ENCODE results near the gene PTPRM. TPM values are rescaled to one million over a fixed set of nuclear protein-coding genes. Genes with fewer than 3 reads are reported as not detected.

The PTPRM gene
- polyA plus RNA-seq, 3 donors = 0.04 to 2.1 (median 0.66) TPM

DNA sequence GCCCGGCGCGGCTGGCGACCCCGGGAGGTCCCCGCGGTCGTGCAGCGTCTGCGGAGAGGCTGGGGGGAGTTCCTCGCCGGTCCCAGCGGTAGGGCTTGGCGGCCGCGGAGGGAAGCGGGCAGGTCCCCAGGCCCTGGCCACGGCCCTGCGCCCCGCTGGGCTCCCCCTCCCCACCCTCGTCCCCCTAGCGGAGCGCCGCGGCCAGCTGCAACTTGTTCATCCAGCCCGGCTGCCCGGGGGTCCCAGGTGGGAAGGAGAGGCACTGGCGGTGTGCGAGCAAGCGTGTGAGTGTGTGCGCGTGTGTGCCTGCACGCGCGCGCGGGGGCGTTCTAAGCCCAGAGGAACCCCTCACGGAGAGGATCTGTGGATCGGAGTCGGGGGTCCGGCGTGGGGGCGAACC is 1.3 kb downstream of the PTPRM start:
- peak overlapping the region; percentile 75 for H3K9ac ChIP-seq (ENCODE audit: insufficient read depth, low read length, poor library complexity, severe bottlenecking)
- H3K27me3 ChIP-seq (ENCODE audit: control insufficient read depth in 2 of 2, insufficient read depth in 2 of 2, low read length in 2 of 2) = peaks cover 41 to 56% of the 10 kb centered on the region in 2 donors
- Mint-ChIP-seq H3K27ac (no peak overlapping the region), H3K4me3 (peak overlapping the region; percentile 57 to 80), H3K4me1 (peaks cover 28% of the 10 kb centered on the region), H3K27me3 (ENCODE audit: low read depth in 3 of 3) (peaks cover 44 to 66% (median 46%) of the 10 kb centered on the region in 3 donors), H3K9me3 (peaks cover 0 to 11% (median 3%) of the 10 kb centered on the region in 7 donors), H3K36me3 (peaks cover 5 to 8% of the 10 kb centered on the region in 2 donors)
- peak in 1 of 3 donors; percentile 11 for DNase-seq
- peaks cover 14 to 24% of the 10 kb centered on the region in 2 donors for H3K4me1 ChIP-seq (ENCODE audit: control insufficient read depth in 1 of 2, insufficient read depth in 2 of 2, low read length in 2 of 2)
- H2AFZ ChIP-seq (ENCODE audit: insufficient read depth, low read depth, low read length, poor library complexity, severe bottlenecking) = peak overlapping the region; percentile 88
- no peaks in the 10 kb centered on the region for H4K20me1 ChIP-seq (ENCODE audit: insufficient read depth, low read length)
- peaks cover 0 to 5% of the 10 kb centered on the region in 2 donors for H3K9me3 ChIP-seq (replicated peaks in 1 of 2; ENCODE audit: control insufficient read depth in 1 of 2, insufficient read depth in 1 of 2, low read length in 2 of 2)
- no peaks in the 10 kb centered on the region for H3K79me2 ChIP-seq (ENCODE audit: insufficient read depth, low read length)
- H3K4me2 ChIP-seq (replicated peaks; ENCODE audit: extremely low read depth, low read length, poor library complexity, severe bottlenecking) = peak overlapping the region; percentile 96
- 0% methylated on average over 22 of the region's 44 CpGs for WGBS (ENCODE audit: insufficient coverage)
- intact Hi-C loops (cut with micrococcal nuclease) = no loop called here
- no peak overlapping the region for H3K27ac ChIP-seq (ENCODE audit: low read depth in 1 of 2, low read length in 2 of 2)
- peak overlapping the region in 2 of 3 experiments; percentile 5 to 80 for H3K4me3 ChIP-seq (replicated peaks in 1 of 3; ENCODE audit: low read depth in 2 of 3, low read length in 3 of 3)
- H3K36me3 ChIP-seq (replicated peaks in 1 of 2; ENCODE audit: control insufficient read depth in 1 of 2, insufficient read depth in 2 of 2, low read length in 2 of 2) = no peaks in the 10 kb centered on the region
- TF ChIP-seq, protein P1, sequence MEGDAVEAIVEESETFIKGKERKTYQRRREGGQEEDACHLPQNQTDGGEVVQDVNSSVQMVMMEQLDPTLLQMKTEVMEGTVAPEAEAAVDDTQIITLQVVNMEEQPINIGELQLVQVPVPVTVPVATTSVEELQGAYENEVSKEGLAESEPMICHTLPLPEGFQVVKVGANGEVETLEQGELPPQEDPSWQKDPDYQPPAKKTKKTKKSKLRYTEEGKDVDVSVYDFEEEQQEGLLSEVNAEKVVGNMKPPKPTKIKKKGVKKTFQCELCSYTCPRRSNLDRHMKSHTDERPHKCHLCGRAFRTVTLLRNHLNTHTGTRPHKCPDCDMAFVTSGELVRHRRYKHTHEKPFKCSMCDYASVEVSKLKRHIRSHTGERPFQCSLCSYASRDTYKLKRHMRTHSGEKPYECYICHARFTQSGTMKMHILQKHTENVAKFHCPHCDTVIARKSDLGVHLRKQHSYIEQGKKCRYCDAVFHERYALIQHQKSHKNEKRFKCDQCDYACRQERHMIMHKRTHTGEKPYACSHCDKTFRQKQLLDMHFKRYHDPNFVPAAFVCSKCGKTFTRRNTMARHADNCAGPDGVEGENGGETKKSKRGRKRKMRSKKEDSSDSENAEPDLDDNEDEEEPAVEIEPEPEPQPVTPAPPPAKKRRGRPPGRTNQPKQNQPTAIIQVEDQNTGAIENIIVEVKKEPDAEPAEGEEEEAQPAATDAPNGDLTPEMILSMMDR (IDR thresholded peaks at IDR 0.05) = no peak

DNA sequence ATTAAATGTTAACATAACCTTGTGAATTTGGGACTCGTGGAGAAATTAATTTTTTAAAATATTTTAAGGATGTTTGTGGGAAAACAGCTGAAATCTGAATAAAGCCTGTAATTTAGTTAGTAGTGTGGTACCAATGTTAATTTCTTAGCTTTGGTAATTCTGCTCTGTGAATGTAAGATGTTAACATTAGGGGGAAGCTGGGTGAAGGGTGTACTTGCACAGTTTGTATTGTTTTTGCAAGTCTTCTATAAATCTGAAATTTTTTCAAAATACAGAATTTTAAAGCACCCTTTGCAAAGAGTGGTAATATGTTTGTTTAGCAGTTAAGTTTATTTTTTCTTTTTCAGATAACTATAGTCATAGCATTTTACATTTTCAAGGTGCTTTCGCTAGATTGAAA is 4.5 kb downstream of the PTPRM start:
- no peak for DNase-seq
- WGBS (ENCODE audit: insufficient coverage) = no CpG with 5 or more reads among the region's 2 CpGs

More for the DNA sequence above, 4.5 kb downstream of the PTPRM start:
- H3K27ac ChIP-seq (ENCODE audit: low read depth in 1 of 2, low read length in 2 of 2) = no peak overlapping the region
- Mint-ChIP-seq H3K4me1 (peaks cover 12% of the 10 kb centered on the region), H3K27me3 (ENCODE audit: low read depth in 3 of 3) (peaks cover 27 to 45% (median 31%) of the 10 kb centered on the region in 3 donors), H3K4me3 (no peak overlapping the region), H3K9me3 (peaks cover 0 to 8% (median 3%) of the 10 kb centered on the region in 7 donors), H3K27ac (no peak overlapping the region), H3K36me3 (peaks cover 5 to 8% of the 10 kb centered on the region in 2 donors)
- H3K79me2 ChIP-seq (ENCODE audit: insufficient read depth, low read length) = no peaks in the 10 kb centered on the region
- TF ChIP-seq, protein P1 (IDR thresholded peaks at IDR 0.05) = no peak
- peaks cover 23 to 32% of the 10 kb centered on the region in 2 donors for H3K27me3 ChIP-seq (ENCODE audit: control insufficient read depth in 2 of 2, insufficient read depth in 2 of 2, low read length in 2 of 2)
- H3K4me2 ChIP-seq (replicated peaks; ENCODE audit: extremely low read depth, low read length, poor library complexity, severe bottlenecking) = no peak overlapping the region
- peaks cover 7 to 15% of the 10 kb centered on the region in 2 donors for H3K4me1 ChIP-seq (ENCODE audit: control insufficient read depth in 1 of 2, insufficient read depth in 2 of 2, low read length in 2 of 2)
- H2AFZ ChIP-seq (ENCODE audit: insufficient read depth, low read depth, low read length, poor library complexity, severe bottlenecking) = no peak overlapping the region
- H3K9me3 ChIP-seq (replicated peaks in 1 of 2; ENCODE audit: control insufficient read depth in 1 of 2, insufficient read depth in 1 of 2, low read length in 2 of 2) = peaks cover 0 to 5% of the 10 kb centered on the region in 2 donors
- H3K4me3 ChIP-seq (replicated peaks in 1 of 3; ENCODE audit: low read depth in 2 of 3, low read length in 3 of 3) = no peak overlapping the region
- no peak overlapping the region for H3K9ac ChIP-seq (ENCODE audit: insufficient read depth, low read length, poor library complexity, severe bottlenecking)
- no peaks in the 10 kb centered on the region for H3K36me3 ChIP-seq (replicated peaks in 1 of 2; ENCODE audit: control insufficient read depth in 1 of 2, insufficient read depth in 2 of 2, low read length in 2 of 2)
- no peaks in the 10 kb centered on the region for H4K20me1 ChIP-seq (ENCODE audit: insufficient read depth, low read length)
- intact Hi-C loops (cut with micrococcal nuclease) = no loop called here
